Thyroid gland (tissue), 4 donors: Measurements from ENCODE around the gene THBD.

Experiments used
- POLR2A ChIP-seq, 2 donors: fragments of 450-650 bp; IDR thresholded peaks; one replicate each; pipeline ENCODE4 v1.6.1; 2017; ENCODE audit warnings: antibody characterized with exemption in 2 of 2, mild to moderate bottlenecking in 2 of 2, moderate library complexity in 1 of 2
- TF ChIP-seq, protein P1 (sequence below), 6 experiments: fragments of 200-600 bp in 3 of 6; fragments of 450-650 bp in 3 of 6; sonication (generic) in 3 of 6; IDR thresholded peaks; one replicate each; pipeline ENCODE4 v1.5.1; 2016 to 2019; ENCODE audit warnings: antibody characterized with exemption in 6 of 6, mild to moderate bottlenecking in 2 of 6, inconsistent platforms in 1 of 6, moderate library complexity in 1 of 6

DNA sequence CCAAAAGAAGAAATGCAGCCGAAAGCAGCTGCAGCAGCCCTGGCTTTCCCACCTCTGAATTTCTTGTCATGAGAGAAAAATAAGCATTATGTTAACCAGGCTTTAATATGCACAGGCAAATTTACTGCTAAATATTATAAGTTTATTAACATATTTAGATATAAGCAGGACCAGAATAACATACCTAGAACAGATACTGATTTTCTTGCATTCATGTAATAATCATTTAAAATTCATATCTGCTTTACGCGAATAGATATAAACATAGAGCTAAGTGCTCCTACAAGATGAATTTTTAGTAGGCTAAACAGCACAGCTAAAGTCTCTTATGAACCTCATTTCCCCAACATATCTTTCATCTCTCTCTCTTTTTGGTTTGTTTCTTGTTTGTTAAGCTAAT lies 21.9 kb upstream of the THBD start:
- TF ChIP-seq, protein P1, sequence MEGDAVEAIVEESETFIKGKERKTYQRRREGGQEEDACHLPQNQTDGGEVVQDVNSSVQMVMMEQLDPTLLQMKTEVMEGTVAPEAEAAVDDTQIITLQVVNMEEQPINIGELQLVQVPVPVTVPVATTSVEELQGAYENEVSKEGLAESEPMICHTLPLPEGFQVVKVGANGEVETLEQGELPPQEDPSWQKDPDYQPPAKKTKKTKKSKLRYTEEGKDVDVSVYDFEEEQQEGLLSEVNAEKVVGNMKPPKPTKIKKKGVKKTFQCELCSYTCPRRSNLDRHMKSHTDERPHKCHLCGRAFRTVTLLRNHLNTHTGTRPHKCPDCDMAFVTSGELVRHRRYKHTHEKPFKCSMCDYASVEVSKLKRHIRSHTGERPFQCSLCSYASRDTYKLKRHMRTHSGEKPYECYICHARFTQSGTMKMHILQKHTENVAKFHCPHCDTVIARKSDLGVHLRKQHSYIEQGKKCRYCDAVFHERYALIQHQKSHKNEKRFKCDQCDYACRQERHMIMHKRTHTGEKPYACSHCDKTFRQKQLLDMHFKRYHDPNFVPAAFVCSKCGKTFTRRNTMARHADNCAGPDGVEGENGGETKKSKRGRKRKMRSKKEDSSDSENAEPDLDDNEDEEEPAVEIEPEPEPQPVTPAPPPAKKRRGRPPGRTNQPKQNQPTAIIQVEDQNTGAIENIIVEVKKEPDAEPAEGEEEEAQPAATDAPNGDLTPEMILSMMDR (IDR thresholded peaks at IDR 0.05) = no peak
- no peak for TF ChIP-seq POLR2A (IDR thresholded peaks at IDR 0.05)
